CD4-positive, alpha-beta T cell treated with Interleukin-15 for 1 hour (primary cell): ENCODE results near the gene VPS8.
"Not testable (repeated sequence)": the region's sequence is repeated elsewhere in the genome, so short reads cannot be mapped to it uniquely, and the experiment has no call there.

Experiments
- DNase-seq: peaks from one replicate; pipeline ENCODE4 v3.0.0-alpha.2; 2020

Gene VPS8

DNA sequence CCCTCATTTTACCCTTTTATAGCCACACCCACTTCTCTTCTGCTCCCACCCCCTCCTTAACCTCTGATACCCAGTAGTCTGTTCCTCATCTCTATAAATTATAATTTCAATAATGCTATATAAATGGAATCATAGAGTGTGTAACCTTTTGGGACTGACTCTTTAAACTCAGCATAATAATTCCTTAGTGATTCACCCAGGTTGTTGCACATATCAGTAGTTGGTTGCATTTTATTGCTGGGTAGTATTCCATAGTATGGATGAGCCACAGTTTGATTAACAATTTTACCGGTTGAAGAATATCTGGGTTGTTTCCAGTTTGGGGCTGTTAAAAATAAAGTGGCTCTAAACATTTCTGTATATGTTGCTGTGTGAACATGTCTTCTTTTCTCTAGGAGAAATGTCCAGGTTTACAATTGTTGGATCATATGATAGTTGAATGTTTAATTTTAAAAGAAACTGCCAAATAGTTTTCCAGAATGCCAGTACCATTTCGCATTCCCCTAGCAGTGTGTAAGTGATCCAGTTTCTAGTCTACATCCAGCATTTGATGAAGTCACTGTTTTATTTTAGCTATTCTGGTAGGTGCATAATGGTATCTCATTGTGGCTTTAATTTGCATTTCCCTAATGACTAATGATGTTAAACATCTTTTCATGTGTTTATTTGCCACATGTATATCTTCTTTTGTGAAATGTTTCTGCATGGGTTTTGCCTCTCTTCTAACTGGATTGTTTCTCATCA lies 68.5 kb downstream of the VPS8 start:
- no peak for DNase-seq

DNA sequence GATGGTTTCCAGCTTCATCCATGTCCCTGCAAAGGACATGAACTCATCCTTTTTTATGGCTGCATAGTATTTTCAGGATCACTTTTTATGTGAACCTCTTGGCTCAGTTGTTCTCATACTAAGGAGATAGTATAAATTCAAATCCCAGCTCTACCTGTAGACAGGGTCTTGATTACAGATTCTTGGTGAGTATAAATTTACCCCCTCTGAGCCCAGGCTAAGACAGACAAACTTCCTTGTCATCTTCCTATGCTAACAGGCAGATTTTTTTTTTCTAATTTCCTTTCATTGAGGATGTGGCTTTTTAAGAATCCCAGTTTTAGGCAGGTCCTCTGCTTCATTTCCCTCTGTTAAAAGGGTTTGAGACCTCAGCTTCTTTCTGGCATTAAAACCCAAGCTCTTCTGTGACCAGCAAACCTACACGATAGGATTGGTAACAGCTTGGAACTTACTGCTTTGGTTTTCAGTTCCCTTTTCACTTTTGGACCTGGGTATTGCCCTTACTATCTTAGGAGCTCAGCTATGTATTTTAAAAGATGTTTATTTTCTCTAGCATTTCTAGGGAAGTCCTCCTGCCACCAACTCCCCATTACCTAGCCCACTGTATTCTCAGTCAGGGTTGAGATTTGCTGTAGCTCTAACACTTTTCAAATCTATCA lies 72.5 kb downstream of the VPS8 start:
- DNase-seq: no peak

DNA sequence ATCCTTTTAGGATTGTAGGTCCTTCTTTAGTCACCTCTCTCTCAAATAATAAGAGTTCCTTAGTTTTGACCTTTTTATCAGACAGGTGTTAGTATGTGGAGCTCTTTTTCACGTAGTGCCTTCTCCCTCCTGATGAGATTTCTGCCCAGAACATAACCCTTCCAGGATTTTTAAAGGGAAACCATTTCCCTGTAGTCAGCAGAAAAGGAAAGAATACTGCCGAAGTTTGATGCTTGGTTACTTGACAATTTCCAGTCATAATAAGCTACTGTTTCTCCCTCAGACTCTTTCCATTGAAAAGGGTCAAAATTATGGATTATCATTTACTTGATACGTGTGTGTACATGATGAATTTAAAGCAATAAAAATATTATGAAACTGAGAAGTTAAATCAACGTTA lies 73.1 kb downstream of the VPS8 start:
- DNase-seq: no peak

DNA sequence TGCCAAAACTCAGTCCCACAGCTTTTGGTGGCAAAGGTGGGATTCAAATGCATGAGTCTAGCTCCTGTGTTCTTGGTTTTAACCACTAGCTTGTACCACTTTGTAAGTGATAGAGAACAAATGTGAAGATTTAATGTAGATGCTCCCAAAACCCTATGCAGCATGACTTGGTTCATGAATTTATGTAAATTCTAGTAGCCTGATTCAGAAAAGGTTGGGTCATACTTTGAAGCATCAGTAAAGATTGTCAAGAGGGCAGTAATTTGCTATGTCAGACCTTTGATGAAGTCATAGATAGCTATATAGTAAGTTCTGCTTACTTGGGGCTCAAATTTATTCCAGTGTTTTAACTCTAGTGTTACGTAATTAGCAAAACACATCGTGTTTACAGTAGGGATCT lies 75.6 kb downstream of the VPS8 start:
- DNase-seq: no peak

DNA sequence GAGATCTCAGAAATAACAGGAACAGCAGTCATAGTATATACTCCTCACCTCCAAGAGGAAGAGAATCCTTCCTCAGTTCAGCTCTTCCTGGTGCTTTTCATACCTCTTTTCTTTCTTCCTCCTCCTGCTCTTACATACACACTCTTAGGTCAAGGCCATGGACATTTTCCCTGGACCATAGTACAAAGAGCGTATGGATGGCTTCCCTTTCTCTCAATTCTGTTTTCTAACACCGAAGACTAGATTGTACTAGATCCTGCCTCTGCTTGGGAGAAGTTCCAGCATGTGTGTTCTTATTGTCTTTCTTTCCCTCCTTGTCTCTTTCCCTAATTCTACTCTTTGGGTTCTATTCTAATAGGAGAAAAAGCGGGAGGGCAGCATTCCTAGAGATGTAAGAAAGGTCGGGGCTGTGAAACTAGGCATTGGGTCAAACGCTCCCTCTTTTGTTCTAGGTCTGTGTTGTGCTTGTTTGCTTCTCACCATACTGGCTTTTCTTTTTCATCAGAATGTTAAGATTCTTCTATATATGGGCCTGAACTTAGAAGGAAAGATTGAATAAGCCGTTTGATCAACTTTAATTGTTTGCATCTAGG lies 77.4 kb downstream of the VPS8 start:
- DNase-seq: no peak

DNA sequence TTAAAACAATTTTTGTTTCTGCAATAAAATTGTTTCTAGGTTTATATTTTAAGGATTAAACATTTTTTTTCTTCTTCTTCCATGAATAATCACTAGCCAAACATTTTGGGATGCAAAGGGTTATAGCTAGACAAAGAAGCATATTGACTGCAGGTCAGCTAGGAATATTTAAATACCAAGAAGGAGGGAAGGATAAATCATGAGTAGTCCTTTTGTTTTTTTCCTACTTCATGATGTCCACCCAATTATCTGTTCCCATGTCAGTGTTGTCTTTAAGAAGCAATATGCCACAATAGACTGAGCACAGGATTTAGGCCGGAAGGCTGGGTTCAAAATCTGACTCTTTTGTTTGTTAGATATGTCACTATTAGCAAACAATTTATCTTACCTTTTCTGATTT lies 82.1 kb downstream of the VPS8 start:
- DNase-seq: no peak

DNA sequence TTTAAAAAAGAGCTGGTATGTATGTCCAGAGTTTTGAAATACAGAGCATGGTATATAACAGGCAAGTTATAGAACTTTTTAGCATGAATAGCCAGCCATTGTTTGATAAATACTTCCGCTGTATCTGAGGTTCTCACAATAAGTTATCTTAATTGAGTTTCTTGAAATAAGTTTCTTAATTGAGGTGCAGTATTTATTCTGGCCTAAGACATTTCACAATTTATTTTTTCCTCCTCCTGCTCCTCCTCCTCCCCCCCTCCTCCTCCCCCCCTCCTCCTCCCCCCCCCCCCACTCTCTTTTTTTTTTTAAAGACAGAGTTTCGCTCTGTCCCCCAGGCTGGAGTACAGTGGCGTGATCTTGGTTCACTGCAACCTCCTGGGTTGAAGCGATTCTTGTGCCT lies 83.4 kb downstream of the VPS8 start:
- DNase-seq: no peak

DNA sequence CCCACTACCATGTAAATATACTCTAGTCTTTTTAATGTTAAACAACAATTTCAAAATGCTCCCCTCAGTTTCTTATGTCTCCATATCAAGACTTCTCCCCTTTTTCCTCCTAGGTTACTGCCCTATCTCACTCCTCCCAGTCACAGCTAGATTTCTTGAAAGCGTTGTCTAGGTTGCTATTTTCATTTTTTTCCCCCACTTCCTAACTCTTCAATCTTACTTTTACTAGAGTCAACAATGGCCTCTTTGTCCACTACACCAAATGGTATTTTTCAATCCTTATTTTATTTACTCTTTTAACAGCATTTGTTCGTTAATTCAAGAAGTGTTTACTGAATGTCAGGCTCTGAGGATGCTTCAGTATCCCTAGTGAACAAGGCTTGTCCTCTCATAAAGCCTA lies 84.4 kb downstream of the VPS8 start:
- no peak for DNase-seq

DNA sequence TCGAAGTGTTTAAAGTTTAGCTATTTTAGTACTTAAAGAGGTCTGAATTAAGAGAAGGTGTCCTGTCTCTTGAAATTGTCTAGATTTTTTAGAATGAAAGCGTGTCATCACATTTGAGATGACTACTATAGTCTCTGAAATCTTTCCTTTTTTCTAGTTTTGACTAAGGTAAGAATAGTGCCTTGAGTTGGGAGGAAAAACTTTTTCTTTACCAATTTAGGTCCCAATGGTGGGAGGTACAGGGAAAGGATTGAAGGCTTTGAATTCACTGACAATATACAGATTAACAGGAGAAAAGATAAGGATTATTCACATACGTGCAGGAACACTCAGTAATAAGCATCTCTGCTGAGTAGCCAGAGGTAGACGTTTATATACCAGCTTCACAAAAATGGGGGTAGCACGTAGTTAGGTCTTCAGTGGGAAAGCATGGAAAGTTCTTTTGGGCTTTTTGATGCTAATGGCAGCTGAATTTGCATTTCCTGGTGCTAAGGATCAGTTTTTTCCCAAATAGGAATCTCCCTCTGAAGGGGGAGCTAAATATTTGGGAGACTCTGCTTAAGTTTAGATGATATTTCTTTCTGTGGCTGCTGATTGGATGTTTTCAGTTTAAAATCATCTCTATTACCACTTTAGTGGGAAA lies 88.1 kb downstream of the VPS8 start:
- no peak for DNase-seq

DNA sequence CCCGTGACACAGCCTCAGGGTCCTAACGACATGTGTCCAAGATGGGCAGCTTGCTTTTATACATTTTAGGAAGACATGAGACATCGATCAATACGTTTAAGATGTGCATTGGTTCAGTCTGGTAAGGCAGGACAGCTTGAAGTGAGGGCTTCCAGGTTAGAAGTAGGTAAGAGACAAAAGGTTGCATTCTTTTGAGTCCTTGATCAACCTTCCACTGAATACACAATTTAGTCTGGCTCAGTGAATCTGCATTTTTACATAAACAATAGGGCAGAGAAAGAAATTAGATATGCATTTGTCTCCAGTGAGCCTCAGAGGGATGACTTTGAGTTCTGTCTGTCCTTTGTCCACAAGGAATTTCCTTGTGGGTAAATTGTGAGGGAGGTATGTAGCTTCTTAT lies 95.1 kb downstream of the VPS8 start:
- not testable (repeated sequence) for DNase-seq

DNA sequence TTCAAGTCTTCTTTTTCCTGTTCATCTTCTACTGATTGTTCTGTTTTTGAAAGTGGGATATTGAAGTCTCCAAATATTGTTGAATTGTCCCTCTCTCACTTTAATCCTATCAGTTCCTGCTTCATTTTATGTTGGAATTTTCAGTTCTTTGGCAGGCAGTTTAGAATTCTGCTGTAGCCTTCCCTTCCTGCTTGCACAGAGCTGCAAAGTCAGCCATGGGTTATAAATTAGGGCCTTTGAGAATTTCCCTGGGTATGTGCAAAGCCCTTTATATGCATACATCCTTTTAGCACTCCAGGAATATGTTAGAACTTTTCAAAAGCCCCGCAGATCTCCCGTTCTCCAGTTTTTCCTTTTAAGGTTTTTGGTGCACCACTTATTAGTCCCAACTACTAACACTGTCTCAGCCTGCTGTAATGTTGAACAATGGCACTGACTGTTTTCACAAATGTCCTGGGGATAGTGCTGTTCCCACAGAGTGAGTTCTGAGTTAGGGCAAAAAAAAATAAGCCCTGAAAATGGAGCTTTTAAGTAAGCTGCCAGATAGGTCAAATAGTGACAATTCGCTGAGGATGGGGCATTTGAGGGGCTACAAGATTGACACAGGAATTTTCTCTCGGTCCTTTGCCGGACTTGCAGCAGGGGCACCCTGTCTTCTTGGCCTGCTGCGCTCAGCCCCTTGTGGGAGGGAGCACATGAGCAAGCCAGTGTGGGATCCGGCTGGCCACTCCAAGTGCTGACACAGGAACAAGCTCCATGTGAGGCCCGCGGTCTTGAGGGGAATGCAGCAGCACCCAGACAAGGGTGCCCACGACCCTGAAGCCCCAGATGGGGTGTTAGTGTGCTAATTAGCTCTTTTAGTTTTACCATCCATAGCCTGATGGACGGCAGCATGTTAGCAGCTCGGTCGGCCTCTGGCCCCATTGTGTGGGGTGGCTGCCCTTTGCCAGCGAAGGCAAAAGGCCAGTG lies 96.0 kb downstream of the VPS8 start:
- no peak for DNase-seq

DNA sequence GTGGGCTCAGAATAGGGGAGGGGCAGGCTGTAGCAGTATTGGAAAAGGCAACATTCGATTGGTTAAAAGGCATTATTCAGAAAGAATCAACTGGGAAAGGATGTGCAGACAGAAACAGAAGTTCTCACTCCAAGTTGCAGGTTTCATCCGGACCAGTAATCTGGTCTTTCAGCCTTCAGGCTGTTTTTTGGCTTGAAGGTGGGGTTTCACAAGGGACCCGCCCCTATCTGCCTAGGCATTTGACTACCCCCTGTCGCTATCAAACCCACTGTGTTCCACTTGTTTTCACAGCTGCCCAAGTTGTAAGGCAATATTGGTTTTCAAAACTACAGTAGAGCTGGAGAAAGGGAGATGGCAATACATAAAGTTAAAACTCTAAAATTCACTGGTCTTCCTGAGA lies 96.9 kb downstream of the VPS8 start:
- no peak for DNase-seq

DNA sequence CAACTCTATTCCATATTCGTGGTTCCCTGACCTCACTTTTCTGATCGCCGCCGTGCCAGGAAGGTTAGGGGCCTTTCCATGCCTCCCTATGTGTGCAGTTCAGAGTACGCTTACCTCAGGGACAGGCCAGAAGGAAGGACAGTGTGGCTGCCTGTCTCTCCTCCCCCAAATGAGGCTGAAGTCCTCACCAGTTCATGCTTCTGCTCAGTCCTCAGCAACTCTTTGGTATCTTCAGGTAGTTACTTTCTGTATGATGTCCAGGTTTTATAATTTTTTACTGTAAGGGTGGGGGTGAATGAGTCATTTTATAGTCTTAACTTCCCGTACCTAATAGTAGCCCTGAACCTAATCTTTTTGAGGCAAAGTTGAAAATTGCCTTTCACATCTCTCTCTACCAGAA lies 98.7 kb downstream of the VPS8 start:
- DNase-seq: no peak

DNA sequence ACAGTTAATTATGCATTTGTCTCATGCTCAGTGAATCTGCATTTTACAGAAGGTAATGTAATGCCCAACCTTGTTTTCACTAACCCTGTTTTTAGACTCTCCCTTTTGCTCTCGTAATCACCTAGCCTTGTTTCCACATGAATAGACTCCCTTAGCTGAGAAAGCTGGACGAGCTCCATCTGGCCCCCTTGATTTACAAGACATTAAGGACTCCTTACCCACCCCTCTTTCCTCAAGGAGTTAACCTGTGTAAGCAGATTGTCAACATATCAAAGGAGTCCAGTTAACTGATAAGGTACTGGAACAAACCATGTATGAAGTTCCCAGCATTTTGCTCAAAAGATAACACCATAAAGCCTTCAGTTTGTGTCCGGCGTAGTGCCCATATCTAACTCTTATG lies 99.6 kb downstream of the VPS8 start:
- no peak for DNase-seq

DNA sequence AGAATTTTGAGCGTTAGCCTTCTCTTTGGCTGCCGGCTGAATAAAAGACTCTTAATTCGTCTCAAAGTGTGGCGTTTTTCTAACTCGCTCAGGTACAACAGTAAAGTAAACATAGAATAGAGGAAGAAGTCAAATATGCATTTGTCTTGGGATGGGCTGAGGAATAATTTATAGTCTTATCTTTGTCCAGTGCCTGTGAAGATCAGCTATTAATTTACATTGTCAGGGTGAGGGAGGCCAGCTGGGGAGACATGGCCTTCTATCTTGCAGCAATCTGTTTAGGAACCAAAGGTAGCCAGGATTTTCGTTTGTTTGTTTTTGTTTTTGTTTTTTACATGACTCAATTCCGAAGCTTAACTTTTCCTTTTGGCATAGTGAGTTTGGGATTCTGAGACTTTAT lies 100.2 kb downstream of the VPS8 start:
- DNase-seq: no peak

DNA sequence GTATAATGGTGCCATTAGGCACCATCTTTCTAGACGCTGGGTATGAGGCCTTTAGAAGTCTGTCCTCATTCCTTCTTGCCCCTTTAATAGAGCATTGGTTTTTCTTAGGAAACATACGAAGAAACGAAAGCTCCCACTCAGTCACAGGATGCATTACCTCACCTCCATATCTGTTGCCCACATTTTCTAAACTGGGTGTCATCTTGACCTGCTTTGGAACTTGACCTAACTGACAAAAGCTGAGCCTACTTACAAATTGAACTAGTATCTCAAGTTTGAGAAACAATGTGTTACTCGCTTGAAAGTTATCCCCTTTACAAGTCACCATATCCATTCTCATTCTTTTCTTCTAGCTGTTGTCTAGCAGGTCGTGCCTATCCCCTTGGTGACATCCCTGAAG lies 102.7 kb downstream of the VPS8 start:
- DNase-seq: no peak

DNA sequence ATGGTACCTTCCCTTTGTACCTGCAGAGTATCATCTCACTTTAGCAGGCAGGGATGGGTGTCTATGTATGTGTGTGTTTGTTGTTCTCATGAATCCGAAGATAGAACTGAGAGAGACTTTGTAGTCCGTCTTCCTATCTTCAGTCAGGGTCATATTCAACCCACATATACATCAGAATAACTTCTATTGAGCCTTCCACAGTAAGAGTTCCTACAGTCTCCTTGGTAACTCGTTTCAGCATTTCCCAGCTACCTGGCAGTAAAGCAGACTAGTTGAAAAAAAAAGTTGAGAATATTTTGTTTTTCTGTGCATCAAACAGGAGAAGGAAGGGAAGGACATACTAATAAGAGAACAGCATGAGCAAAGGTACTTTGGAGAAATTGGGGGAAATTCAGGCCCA lies 106.8 kb downstream of the VPS8 start:
- DNase-seq: no peak

DNA sequence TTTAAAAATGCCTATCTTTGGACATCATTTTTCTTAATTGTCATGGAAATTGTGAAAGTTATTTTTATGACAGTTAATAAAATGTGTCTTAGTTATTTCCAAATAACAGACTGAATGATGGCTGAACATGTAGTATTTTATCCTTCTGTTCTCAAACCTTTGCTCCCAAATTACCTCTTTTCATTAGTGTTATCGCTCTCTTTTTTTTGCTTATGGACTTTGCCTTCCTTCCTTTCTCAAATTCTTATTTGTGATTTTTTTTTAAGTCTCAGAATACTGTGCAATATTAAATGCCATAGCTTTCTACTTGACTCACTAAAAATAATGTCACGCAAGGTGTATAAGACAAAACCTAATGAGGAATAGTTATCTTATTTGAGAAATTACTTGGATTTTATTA lies 107.7 kb downstream of the VPS8 start:
- no peak for DNase-seq

DNA sequence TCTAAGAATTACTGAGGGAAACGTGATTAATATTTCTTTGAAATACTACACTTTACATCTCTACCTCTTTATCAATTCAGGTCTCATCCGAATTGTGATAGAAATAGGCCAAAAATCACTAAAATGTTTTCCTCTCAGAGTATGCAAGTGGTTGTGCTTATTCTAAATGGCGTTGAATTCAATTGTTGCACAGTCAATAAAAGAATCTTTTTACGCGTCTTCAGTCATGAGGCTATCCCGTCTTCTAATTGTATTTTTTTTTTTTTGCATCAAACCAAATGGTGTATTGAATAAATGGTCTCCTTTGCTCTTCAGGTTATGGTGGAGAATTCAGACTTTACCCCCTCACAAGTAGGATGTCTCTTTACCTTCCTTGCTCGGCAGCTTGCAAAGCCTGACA lies 112.6 kb downstream of the VPS8 start:
- no peak for DNase-seq

DNA sequence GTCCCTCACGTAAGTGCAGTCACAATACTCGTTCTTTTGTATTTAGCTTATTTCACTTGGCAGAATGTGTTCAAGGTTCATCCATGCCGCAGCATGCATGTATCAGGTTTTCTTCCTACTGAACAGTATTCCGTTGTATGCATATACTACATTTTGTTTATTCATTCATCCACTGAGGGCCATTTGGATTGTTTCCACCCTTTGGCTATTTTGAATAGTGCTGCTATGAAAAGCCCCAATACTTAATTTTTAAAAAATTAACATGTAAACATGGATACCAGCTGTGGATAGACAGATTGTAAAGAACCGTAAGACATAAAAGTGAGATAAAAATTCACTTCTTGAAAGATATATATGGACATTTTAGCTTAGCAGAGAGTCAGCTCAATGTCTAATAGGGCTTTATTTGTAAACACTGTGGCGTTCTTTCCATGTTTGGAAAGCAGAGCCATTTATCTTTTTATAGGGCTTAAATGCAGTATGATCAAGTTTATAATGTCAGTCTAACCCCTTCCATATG lies 115.9 kb downstream of the VPS8 start:
- DNase-seq: no peak

DNA sequence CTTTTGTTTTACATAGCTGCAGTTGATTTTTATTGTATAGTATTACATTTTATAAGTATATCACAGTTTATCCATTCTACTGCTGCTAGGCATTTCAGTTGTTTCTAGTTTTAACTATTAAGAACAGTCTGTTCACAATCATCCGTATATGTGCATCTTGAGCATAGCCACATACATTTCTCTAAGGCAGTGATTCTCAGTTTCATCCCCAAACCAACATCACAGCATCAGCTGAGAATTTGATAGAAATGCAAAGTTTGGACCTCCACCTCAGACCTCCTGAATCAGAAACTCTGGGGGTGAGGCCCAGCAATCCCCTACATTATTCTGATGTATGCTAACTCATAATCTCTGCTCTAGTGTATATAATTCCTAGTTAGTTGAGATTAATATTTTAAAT lies 120.8 kb downstream of the VPS8 start:
- DNase-seq: no peak

DNA sequence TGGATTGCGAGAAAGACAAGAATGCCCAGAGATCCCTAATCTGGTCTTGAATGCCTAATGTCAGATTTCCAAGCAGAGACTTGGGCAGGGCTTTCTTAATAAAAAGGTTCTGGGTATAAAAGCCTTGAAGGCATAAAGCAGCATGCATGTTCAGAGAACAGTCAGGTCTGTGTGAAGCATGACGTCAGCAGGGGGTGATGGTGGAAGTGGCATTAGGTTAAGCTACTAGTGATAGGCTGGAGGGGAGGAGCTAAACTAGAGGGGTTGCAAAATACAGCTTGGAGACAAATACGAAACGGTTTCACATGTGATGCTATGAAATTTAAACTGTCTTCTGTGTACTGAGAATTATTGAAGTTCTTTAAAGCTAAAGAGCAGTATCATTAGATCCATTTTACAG lies 125.6 kb downstream of the VPS8 start:
- DNase-seq: no peak

DNA sequence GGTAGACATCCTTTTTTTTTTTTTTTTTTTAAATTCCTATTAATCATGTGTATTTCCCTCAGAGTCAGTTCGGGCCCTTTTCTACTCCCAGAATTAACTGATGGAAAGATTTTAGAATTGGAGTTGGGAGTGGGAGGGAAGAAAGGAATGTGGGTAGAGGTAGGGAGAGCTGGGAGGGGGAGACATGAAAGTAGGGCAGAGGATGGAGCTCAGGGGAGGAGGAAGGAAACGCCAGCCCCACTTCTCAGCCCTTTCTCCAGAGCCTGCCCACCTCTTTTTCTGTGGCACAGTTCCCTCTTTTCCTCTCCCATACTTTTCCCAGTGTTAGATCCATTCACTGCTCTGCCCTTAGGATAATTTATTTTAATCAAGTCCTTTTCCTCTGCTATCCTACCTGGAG lies 129.4 kb downstream of the VPS8 start:
- DNase-seq: no peak
